T1000 (cell line): ENCODE measurements around the gene PRKD2.

Experiments
- DNase-seq: peaks from one replicate; lab custom pipeline; 2025; ENCODE audit warnings: mixed read lengths; lab: John Stamatoyannopoulos, UW

PRKD2 gene

DNA sequence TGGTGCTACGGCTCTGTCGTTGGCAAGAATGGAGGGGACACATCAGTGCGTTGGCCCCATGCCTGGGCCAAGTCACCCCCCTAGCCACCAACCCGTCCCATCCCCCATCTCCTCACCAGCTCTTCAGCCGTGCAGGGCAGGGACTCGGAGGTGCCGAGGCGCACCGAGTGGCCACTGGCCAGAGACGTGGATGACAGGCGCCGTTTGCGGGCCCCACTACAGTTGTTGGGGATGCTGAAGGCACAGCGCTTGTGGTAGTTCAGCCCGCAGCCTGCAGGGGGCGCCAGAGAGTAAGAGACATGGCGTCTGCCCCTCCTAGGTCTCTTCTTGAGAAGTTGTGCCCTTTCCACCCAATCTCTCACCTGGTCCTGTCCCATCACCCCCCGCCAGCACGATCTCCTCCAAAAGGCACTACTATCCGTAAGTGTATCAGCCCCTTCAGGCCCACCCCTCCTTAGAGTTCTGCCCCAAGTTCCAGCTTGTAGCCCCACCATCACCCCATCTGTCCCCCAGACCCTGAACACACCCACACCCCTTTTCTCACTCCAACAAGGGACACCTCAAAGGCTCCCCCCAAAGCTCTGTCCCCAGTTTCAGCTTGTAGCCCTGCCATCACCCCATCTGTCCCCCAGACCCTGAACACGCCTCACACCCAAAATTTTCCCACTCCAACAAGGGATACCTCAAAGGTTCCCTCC, 12.4 kb downstream of the PRKD2 start:
- DNase-seq = peak; percentile 51

GRCh38 chr19:46700704-46701103, 16.2 kb downstream of the PRKD2 start:
- no peak for DNase-seq

DNA sequence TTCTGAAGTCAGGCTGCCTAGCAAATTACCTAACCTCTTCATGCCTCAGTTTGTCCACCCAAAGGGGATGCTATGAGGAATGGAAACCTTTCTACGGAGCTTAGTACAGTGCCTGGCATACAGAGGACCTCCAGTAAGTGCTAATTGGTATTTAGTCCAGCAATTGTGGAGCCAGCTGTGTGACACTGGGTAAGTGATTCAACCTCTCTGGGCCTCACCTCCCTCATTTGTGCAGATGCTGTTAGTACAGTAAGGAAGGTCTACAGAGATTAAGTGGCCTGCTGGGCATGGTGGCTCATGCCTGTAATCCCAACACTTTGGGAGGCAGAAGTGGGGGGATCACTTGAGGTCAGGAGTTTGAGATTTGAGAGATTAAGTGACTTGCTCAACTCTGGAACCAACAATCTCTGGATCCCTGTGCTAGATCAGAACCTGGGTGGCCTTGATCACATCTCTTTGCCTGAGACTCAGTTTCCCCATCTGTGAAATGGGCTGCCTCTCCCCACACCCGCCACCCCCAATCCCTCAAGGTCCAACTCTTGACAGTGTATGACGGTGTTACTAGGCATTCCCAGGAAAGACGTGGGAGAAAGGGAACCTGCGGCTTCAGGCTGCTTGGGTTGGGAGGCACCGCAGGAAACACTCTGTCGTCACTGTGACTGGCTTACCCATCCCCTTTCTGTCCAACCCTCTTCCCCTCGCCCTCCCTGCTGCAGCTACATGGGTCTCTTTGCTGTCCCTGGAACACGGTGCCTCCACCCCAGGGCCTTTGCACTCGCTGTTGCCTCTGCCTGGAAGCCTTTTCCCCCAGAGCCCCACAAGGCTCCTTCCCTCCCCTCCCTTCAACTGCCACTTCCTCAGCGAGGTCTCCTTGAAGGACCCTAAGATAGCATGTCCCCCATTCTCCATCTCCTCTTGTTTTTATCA, 18.3 kb downstream of the PRKD2 start:
- DNase-seq = no peak

DNA sequence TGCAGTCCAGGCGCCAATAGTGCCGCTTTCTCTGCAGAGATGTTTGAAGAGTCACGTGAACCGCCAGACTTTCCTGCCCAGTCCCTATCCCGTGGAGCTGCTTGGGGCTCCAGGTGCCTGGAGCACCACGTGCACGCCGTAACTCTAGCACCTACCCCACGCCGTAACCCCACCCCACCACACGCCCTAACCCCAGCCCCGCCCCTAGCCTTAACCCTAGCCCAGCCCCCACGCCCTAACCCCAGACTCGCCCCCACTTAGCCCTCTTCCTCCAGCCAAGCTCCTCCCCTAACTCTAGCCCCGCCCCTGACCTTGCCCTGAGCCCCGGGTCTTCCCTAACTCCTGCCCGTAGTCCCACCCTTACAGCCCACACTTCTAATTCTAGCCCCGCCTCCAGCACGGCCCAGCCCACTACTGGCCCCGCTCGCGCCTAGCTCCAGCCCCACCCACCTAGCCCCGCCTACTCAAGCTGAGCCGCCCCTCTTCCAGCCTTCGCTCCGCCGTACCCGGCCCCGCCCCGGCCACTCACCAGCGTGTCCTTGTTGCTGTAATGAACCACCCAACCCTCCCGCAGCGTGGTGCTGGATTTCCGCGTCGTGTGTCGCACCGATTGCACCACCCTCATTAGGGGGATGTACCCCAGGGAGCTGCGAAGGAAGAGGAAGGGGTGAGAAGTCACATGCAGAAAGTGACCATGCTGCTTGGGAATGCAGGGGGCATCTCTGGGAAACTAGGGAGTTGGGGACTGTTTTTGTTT, 19.5 kb downstream of the PRKD2 start:
- DNase-seq = peak; percentile 61

DNA sequence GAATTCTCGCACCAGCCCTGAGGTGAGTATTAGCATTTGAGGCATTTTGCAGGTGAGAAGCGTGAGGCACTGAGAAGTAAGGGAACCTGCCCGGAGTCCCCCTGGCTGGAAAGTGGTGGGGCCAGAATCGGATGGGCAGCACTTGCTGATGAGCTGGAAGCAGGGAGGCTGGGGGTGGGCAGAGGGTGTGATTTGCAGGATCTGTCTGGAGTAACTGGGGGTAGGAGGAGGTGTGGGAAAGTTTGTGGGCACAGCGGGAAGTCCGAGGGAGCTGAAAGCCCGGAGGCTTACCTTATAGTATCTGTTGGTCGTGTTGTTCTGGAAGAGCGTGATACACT, 20.1 kb downstream of the PRKD2 start:
- DNase-seq = no peak

GRCh38 chr19:46696052-46696451, 20.9 kb downstream of the PRKD2 start:
- no peak for DNase-seq

GRCh38 chr19:46693760-46694159, 23.2 kb downstream of the PRKD2 start:
- no peak for DNase-seq

DNA sequence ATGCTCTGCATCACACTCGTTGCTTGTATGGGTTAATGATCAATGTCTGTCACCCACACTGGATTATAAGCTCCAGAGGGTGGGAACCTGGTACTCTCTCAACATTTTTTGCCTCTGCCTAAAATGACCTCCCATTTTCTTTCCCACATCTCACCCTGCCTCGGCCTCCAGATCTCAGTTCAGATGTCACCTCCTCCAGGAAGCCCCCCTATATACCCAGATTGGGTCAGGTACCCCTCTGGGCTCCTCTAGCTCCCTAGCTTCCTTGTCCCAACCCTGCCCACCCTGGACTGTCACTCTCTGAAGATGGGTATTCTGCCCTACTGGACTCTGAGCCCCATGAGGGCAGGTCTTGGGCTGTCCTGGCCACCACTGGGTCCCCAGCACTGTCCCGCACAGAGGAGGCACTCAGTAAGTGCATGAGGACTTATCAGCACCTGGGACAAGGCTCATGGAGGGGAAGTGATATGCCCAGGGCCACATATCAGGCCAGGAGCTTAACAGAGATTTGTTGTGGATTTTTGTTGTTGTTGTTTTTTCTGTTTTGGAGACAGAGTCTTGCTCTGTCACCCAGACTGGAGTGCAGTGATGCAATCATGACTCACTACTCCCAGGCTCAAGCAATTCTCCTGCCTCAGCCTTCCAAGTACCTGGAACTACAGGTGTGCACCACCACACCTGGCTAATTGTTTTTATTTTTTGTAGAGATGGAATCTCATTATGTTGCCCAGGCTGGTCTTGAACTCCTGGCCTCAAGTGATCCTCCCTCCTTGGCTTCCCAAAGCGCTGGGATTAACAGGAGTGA, 23.8 kb downstream of the PRKD2 start:
- DNase-seq = no peak

- no peak for DNase-seq
These were observed 25.0 kb downstream of the PRKD2 start for GRCh38 chr19:46691948-46692347.

- no peak for DNase-seq
These were observed 25.8 kb downstream of the PRKD2 start for GRCh38 chr19:46691104-46691503.

DNA sequence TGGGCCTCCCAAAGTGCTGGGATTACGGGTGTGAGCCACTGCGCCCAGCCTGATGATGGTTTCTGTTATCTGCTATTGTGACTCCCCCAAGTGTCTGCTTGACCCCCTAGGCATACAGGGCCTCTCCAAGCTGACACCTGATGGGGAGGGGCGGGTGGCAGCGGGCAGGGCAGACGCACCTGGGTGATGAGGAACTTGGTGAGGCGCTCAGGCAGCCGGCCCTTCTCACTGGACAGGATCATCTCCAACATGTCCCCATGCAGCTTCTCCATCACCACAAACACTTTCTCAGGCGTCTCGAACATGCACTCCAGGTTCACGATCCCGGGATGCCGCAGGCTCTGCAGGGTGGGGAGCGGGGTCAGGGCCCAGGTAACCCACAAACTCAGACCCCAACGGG, 27.6 kb downstream of the PRKD2 start:
- DNase-seq = no peak

- no peak for DNase-seq
These were observed 29.3 kb downstream of the PRKD2 start for GRCh38 chr19:46687438-46688145.

DNA sequence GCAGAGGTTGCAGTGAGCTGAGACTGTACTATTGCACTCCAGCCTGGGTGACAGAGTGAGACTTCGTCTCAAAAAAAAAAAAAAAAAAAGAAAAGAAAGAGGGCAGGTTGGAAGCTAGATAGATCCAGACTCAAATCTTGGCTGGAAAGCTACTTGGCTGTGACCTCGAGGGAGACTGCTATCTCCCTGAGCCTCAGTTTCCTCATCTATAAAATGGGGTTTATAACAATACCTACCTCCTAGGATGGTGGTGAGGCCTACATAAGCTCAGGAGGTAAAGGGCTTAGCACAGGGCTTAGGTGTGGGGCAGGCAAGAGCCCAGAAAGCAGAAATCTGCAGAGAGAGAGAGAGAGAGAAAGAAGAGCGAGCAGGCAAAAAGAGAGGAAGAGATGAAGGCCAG, 31.7 kb downstream of the PRKD2 start:
- no peak for DNase-seq

DNA sequence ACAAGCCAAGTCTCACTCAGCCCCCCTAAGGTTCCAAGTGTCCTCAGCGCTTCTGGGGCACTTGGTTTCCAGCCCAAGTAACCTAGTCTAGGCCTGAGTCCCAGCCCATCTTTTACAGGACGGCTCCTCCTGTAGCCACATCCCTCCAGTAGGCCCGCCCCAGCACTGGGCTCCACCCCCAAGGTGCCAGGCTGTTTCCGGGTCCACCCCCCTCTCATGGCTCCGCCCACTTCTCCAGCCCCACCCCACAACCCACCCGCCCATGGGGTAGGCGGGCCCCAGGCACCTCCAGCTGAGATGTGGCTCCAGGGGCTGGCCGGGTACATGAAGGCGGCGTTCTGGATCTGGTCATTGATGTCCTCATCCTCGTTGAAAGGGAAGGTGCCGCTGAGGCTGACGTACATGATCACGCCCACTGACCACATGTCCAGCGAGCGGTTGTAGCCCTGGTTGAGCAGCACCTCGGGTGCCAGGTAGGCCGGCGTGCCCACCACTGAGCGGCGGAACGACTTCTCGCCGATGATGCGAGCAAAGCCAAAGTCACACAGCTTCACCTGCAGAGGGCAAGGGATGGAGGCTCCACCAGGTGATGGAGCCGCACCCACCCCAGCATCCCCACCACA, 38.7 kb downstream of the PRKD2 start:
- DNase-seq = no peak

DNA sequence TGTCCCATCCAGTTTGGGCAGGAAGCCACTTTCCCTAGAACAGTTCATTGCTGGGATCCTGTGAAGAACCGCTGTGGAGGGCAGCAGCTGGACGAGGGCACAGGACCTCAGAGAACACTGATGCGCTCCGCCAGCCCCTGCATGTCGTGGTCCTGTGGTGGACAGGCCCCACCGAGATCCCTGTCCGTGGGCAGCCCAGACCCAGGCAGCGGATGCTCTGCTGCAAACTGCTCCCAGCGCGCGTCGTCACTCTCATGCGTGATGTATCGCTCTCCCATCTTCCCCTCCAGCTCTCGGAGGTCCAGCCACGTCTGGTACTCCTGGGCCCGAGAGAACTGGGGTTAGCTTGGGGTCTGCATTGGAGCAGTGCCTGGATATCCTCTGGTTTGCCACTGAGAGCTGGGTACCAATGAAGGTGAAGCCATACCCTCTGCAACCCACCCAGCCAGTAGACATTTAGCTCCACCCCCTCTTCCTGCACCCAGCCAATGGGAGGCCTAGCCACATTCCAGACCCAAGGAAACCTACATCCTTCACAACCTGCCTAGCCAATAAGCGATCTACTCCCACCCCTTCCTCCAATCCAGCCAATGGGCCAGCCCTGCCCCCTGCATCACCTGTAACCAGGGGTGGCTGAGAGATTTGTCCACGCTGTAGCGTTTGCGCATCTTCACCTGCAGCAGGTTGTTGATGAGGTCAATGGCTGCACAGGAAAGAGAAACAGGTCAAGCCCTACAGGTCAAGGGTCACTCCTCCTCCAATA, 42.3 kb downstream of the PRKD2 start:
- DNase-seq = no peak

GRCh38 chr19:46670813-46671212, 46.1 kb downstream of the PRKD2 start:
- no peak for DNase-seq

DNA sequence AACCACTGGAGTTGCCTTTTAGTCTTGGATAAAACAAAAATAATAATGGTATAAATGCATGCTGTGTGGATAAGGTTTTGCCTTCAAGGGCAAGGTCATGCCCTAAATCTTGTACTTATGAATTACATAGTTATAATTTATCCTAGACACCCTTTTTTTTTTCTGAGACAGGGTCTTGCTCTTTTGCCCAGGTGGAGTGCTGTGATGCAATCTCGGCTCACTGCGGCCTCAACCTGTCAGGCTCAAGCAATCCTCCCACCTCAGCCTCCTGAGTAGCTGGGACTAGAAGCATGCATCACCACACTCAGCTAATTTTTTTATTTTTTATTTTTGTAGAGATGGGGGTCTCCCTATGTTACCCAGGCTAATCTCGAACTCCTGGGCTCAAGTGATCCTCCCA, 48.3 kb downstream of the PRKD2 start:
- DNase-seq = no peak

GRCh38 chr19:46665072-46665471, 51.8 kb downstream of the PRKD2 start:
- DNase-seq = no peak

- peak; percentile 66 for DNase-seq
These were observed 55.0 kb downstream of the PRKD2 start for GRCh38 chr19:46661735-46662592.
